GM18909 (cell line): ENCODE data around the gene BCKDK.
"Not testable (repeated sequence)": the region's sequence is repeated elsewhere in the genome, so short reads cannot be mapped to it uniquely, and the experiment has no call there.

Experiments
- ATAC-seq: cut with Tn5 transposase; IDR thresholded peaks from one replicate; pipeline ENCODE4 v1.9.1; 2021; ENCODE audit warnings: mild to moderate bottlenecking; ENCODE audit not compliant: unreplicated experiment, poor library complexity

Gene BCKDK

GRCh38 chr16:31093132-31093703, 15.0 kb upstream of the BCKDK start:
- ATAC-seq: no peak

- no peak for ATAC-seq
Observed at GRCh38 chr16:31094088-31094423, 14.1 kb upstream of the BCKDK start.

GRCh38 chr16:31094424-31095120, 13.6 kb upstream of the BCKDK start, which contains the start of gene VKORC1:
VKORC1 (minus strand) TSS chr16:31094797; CDS start chr16:31094729, 68 bp downstream.
- peak; percentile 86 for ATAC-seq

- no peak for ATAC-seq
Observed at GRCh38 chr16:31099860-31100638, 8.1 kb upstream of the BCKDK start.

- not testable (repeated sequence) for ATAC-seq
Observed at GRCh38 chr16:31100876-31101641, 7.1 kb upstream of the BCKDK start.

- peak; percentile 52 for ATAC-seq
Observed at GRCh38 chr16:31105677-31106213, 2.4 kb upstream of the BCKDK start.

GRCh38 chr16:31106509-31107464, 1.4 kb upstream of the BCKDK start:
- no peak for ATAC-seq

GRCh38 chr16:31107465-31107867, 720 bp upstream of the BCKDK start:
- peak; percentile 56 for ATAC-seq

GRCh38 chr16:31108794-31109558, 790 bp downstream of the BCKDK start:
- no peak for ATAC-seq

- no peak for ATAC-seq
Observed at GRCh38 chr16:31109622-31110021, 1.4 kb downstream of the BCKDK start.

GRCh38 chr16:31110106-31111034, 2.2 kb downstream of the BCKDK start:
- no peak for ATAC-seq

GRCh38 chr16:31111881-31112466, 3.8 kb downstream of the BCKDK start:
- no peak for ATAC-seq

GRCh38 chr16:31112711-31113110, 4.5 kb downstream of the BCKDK start:
- ATAC-seq: no peak

- no peak for ATAC-seq
Observed at GRCh38 chr16:31113121-31114120, 5.2 kb downstream of the BCKDK start.

GRCh38 chr16:31114468-31114867, 6.3 kb downstream of the BCKDK start:
- ATAC-seq: no peak
